Liver (tissue), 9 donors: Measurements from ENCODE around the gene PPP1R18. TPM values are rescaled to one million over a fixed set of nuclear protein-coding genes. Genes with fewer than 3 reads are reported as not detected.

ENCODE experiments used
- DNase-seq: peaks from one replicate; pipeline ENCODE4 v3.0.0-alpha.2; 2017; ENCODE audit warnings: low spot score
- H3K27ac ChIP-seq, 2 donors: one replicate each; pipeline ENCODE4 v1.7.0; 2013; ENCODE audit warnings: inconsistent platforms in 2 of 2, low read length in 2 of 2, control low read depth in 1 of 2, low read depth in 1 of 2, mild to moderate bottlenecking in 1 of 2
- H3K27me3 ChIP-seq, 4 donors: one replicate each; pipeline versions ENCODE4 v1.6.1 to v1.7.0; 2013; ENCODE audit warnings: low read length in 3 of 4, inconsistent platforms in 1 of 4, mild to moderate bottlenecking in 1 of 4, moderate library complexity in 1 of 4; ENCODE audit not compliant: control insufficient read depth in 4 of 4, insufficient read depth in 4 of 4
- H3K36me3 ChIP-seq, 4 donors: one replicate each; pipeline versions ENCODE4 v1.6.1 to v1.7.0; 2013; ENCODE audit warnings: low read length in 3 of 4, mild to moderate bottlenecking in 3 of 4, low read depth in 1 of 4, moderate library complexity in 1 of 4; ENCODE audit not compliant: control insufficient read depth in 4 of 4, insufficient read depth in 3 of 4
- H3K4me1 ChIP-seq, 4 donors: one replicate each; pipeline versions ENCODE4 v1.6.1 to v1.7.0; 2013; ENCODE audit warnings: low read length in 3 of 4, mild to moderate bottlenecking in 3 of 4, moderate library complexity in 1 of 4; ENCODE audit not compliant: control insufficient read depth in 4 of 4, insufficient read depth in 4 of 4
- H3K4me3 ChIP-seq, 3 donors: one replicate each; pipeline versions ENCODE4 v1.6.1 to v1.7.0; 2013; ENCODE audit warnings: low read length in 3 of 3, control low read depth in 1 of 3, low read depth in 1 of 3, mild to moderate bottlenecking in 1 of 3
- H3K9ac ChIP-seq, 2 donors: one replicate each; pipeline ENCODE4 v1.7.0; 2013; ENCODE audit warnings: low read length in 2 of 2, mild to moderate bottlenecking in 2 of 2, moderate library complexity in 2 of 2, control low read depth in 1 of 2, low read depth in 1 of 2
- H3K9me3 ChIP-seq, 4 donors: one replicate each; pipeline versions ENCODE4 v1.6.1 to v1.7.0; 2013; ENCODE audit warnings: low read length in 3 of 4; ENCODE audit not compliant: control insufficient read depth in 4 of 4
- EGR1 ChIP-seq, 2 donors: IDR thresholded peaks; 2 replicates each; pipeline ENCODE4 v1.6.1; 2016 to 2018; ENCODE audit warnings: antibody characterized with exemption in 2 of 2, low read depth in 2 of 2
- FOXA2 ChIP-seq: IDR thresholded peaks from 2 replicates; pipeline ENCODE4 v1.6.1; 2016; ENCODE audit warnings: antibody characterized with exemption
- GABPA ChIP-seq, 2 donors: IDR thresholded peaks in 1 of 2; conservative IDR thresholded peaks in 1 of 2; 2 replicates each; pipeline ENCODE4 v1.6.1; 2016; ENCODE audit warnings: antibody characterized with exemption in 2 of 2, mild to moderate bottlenecking in 1 of 2, moderate library complexity in 1 of 2
- HNF4A ChIP-seq, 2 donors: conservative IDR thresholded peaks; 2 replicates each; pipeline ENCODE4 v1.6.1; 2016; ENCODE audit warnings: antibody characterized with exemption in 2 of 2, mild to moderate bottlenecking in 2 of 2
- HNF4G ChIP-seq: IDR thresholded peaks from 2 replicates; pipeline ENCODE4 v1.6.1; 2016; ENCODE audit warnings: antibody characterized with exemption
- NR2F2 ChIP-seq: IDR thresholded peaks from 2 replicates; pipeline ENCODE4 v1.6.1; 2016; ENCODE audit warnings: antibody characterized with exemption
- RAD21 ChIP-seq, 2 donors: IDR thresholded peaks; 2 replicates each; pipeline ENCODE4 v1.6.1; 2016; ENCODE audit warnings: antibody characterized with exemption in 2 of 2, mild to moderate bottlenecking in 2 of 2
- RXRA ChIP-seq, 2 donors: IDR thresholded peaks; 2 replicates each; pipeline ENCODE4 v1.6.1; 2017 to 2018; ENCODE audit warnings: antibody characterized with exemption in 2 of 2, mild to moderate bottlenecking in 1 of 2
- SP1 ChIP-seq: IDR thresholded peaks from 2 replicates; pipeline ENCODE4 v1.6.1; 2018; ENCODE audit warnings: antibody characterized with exemption, mild to moderate bottlenecking
- TAF1 ChIP-seq: conservative IDR thresholded peaks from 2 replicates; pipeline ENCODE4 v1.6.1; 2016; ENCODE audit warnings: antibody characterized with exemption, mild to moderate bottlenecking
- YY1 ChIP-seq: IDR thresholded peaks from 2 replicates; pipeline ENCODE4 v1.6.1; 2016; ENCODE audit warnings: antibody characterized with exemption, mild to moderate bottlenecking
- WGBS: extraction: QIAGEN DNeasy Blood & Tissue Kit; methylation state at CpG from one replicate; pipeline ENCODE4 v1.1.7; 2013; 5-methylcytosine and 5-hydroxymethylcytosine counted together
- polyA plus RNA-seq, 2 donors: library from polyadenylated mRNA; stranded (reverse) in 1 of 2; unstranded in 1 of 2; fragments of 200-250 nt in 1 of 2; fragments of >200 nt in 1 of 2; fragmentation: Nextera tagmentation in 1 of 2; extraction: Ambion mirVana in 1 of 2; gene quantifications; one replicate each; pipeline versions ENCODE4 v1.2.1 to v1.2.3, GENCODE V29; 2013 to 2015
- total RNA-seq, 2 donors: library from RNA; depleted of rRNA; stranded (reverse); fragments of >200 nt; gene quantifications; one replicate each; pipeline ENCODE4 v1.2.3, GENCODE V29; 2014
- TF ChIP-seq, protein P1 (sequence below): fragments of 150-350 bp; IDR thresholded peaks from 2 replicates; pipeline ENCODE4 v1.5.1; 2017; ENCODE audit warnings: improper control_type of control experiment, low read depth, low read length; ENCODE audit not compliant: missing input control
- TF ChIP-seq, protein P2 (sequence below): IDR thresholded peaks from 2 replicates; pipeline ENCODE4 v1.6.1; 2016; ENCODE audit warnings: antibody characterized with exemption
- TF ChIP-seq, protein P3 (sequence below): IDR thresholded peaks from 2 replicates; pipeline ENCODE4 v1.6.1; 2016; ENCODE audit warnings: antibody characterized with exemption
- TF ChIP-seq, protein P4 (sequence below): IDR thresholded peaks from 2 replicates; pipeline ENCODE4 v1.6.1; 2016; ENCODE audit warnings: antibody characterized with exemption, mild to moderate bottlenecking
- TF ChIP-seq, protein P5 (sequence below): IDR thresholded peaks from 2 replicates; pipeline ENCODE4 v1.6.1; 2016; ENCODE audit warnings: antibody characterized with exemption
- donor health status: healthy.
- donor health status: healthy.
- donor health status: healthy.
- donor health status: healthy.
- donor health status: healthy.

PPP1R18 gene
- total and polyA plus RNA-seq, 4 donors, result 7.4 to 17.4 (median 11.5) TPM

DNA sequence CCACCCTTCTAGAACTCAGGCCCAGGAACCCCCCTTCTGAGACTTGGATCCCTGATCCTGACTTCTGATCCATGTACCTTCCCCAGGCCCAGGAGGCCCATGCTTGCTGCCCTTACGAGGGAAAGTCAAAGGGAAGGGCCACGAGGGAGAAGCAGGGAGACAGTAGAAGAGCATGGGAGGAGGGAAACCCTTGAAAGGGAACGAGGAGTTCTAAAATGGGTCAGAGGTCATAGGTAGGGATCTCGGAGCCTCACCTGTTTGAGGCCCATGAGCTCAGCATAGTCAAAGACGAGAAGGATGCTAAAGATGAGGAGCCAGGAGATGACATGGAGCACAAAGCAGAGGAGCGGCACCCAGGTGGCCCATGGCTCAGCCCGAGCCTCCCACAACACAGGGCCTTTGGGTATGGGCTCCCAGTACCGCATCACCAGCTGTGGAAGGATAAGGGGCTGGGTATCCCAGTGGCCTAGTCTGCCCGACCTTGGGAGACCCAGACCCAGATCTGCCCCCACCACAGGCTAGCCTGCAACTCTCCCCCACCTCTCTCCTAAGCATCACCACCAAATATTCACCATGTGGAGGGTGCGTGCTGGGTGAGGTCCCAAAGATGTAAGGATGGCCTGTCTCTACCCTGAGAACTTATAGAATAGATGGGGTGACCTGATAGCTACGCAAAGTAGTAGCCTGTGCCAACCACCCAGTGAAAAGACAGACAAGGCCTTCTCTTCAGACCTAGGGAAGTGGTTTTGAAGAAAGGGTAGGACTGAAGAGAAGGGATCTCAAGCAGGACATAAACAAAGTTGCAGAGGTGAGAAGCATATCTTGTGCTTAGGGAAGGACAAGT is 2.8 kb upstream of the PPP1R18 start (continued):
- TF ChIP-seq, protein P1, sequence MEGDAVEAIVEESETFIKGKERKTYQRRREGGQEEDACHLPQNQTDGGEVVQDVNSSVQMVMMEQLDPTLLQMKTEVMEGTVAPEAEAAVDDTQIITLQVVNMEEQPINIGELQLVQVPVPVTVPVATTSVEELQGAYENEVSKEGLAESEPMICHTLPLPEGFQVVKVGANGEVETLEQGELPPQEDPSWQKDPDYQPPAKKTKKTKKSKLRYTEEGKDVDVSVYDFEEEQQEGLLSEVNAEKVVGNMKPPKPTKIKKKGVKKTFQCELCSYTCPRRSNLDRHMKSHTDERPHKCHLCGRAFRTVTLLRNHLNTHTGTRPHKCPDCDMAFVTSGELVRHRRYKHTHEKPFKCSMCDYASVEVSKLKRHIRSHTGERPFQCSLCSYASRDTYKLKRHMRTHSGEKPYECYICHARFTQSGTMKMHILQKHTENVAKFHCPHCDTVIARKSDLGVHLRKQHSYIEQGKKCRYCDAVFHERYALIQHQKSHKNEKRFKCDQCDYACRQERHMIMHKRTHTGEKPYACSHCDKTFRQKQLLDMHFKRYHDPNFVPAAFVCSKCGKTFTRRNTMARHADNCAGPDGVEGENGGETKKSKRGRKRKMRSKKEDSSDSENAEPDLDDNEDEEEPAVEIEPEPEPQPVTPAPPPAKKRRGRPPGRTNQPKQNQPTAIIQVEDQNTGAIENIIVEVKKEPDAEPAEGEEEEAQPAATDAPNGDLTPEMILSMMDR, result no peak
- TF ChIP-seq HNF4A (conservative IDR thresholded peaks at IDR 0.05) (no peak), NR2F2 (no peak), RAD21 (IDR thresholded peaks at IDR 0.05) (no peak), SP1 (no peak)

DNA sequence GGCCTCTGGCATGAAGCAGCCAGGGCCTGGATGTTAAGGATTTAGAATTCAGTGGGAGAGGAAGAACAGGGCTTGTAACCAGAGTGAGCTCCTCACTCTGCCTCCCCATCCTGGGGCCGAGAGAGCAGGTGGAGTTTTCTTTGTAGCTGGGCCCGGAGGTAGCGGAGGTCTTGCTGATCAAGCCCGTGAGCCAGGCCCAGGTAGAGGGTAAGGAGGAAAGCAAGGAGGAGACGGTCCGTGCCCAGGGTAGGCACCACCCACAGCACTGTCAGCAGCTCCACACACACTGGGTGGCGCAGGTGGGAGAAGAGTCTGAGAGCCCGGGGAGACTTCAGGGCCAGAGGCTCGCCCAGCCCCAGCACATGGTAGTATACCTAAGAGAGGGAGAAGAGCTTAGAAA is 2.1 kb upstream of the PPP1R18 start:
- Histone ChIP-seq H3K27ac (peak overlapping the region; percentile 97 to 99), H3K27me3 (no peaks in the 10 kb centered on the region), H3K4me1 (peaks cover 20 to 63% (median 48%) of the 10 kb centered on the region in 4 donors), H3K36me3 (no peaks in the 10 kb centered on the region), H3K4me3 (no peak overlapping the region), H3K9me3 (no peaks in the 10 kb centered on the region), H3K9ac (no peak overlapping the region)
- no peak for DNase-seq
- TF ChIP-seq, protein P2, sequence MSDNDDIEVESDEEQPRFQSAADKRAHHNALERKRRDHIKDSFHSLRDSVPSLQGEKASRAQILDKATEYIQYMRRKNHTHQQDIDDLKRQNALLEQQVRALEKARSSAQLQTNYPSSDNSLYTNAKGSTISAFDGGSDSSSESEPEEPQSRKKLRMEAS, result no peak
- TF ChIP-seq RXRA (IDR thresholded peaks at IDR 0.05) (no peak), RAD21 (IDR thresholded peaks at IDR 0.05) (no peak), TAF1 (no peak), YY1 (no peak), FOXA2 (no peak), HNF4A (conservative IDR thresholded peaks at IDR 0.05) (no peak), EGR1 (IDR thresholded peaks at IDR 0.05; ENCODE audit: low read depth in 2 of 2) (no peak), GABPA (IDR thresholded peaks at IDR 0.05 in 1 of 2, conservative IDR thresholded peaks at IDR 0.05 in 1 of 2) (no peak), SP1 (no peak), HNF4G (no peak)
- TF ChIP-seq, protein P1, result no peak
- TF ChIP-seq, protein P3, sequence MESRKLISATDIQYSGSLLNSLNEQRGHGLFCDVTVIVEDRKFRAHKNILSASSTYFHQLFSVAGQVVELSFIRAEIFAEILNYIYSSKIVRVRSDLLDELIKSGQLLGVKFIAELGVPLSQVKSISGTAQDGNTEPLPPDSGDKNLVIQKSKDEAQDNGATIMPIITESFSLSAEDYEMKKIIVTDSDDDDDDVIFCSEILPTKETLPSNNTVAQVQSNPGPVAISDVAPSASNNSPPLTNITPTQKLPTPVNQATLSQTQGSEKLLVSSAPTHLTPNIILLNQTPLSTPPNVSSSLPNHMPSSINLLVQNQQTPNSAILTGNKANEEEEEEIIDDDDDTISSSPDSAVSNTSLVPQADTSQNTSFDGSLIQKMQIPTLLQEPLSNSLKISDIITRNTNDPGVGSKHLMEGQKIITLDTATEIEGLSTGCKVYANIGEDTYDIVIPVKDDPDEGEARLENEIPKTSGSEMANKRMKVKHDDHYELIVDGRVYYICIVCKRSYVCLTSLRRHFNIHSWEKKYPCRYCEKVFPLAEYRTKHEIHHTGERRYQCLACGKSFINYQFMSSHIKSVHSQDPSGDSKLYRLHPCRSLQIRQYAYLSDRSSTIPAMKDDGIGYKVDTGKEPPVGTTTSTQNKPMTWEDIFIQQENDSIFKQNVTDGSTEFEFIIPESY, result no peak
- TF ChIP-seq, protein P4, sequence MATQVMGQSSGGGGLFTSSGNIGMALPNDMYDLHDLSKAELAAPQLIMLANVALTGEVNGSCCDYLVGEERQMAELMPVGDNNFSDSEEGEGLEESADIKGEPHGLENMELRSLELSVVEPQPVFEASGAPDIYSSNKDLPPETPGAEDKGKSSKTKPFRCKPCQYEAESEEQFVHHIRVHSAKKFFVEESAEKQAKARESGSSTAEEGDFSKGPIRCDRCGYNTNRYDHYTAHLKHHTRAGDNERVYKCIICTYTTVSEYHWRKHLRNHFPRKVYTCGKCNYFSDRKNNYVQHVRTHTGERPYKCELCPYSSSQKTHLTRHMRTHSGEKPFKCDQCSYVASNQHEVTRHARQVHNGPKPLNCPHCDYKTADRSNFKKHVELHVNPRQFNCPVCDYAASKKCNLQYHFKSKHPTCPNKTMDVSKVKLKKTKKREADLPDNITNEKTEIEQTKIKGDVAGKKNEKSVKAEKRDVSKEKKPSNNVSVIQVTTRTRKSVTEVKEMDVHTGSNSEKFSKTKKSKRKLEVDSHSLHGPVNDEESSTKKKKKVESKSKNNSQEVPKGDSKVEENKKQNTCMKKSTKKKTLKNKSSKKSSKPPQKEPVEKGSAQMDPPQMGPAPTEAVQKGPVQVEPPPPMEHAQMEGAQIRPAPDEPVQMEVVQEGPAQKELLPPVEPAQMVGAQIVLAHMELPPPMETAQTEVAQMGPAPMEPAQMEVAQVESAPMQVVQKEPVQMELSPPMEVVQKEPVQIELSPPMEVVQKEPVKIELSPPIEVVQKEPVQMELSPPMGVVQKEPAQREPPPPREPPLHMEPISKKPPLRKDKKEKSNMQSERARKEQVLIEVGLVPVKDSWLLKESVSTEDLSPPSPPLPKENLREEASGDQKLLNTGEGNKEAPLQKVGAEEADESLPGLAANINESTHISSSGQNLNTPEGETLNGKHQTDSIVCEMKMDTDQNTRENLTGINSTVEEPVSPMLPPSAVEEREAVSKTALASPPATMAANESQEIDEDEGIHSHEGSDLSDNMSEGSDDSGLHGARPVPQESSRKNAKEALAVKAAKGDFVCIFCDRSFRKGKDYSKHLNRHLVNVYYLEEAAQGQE, result no peak
- TF ChIP-seq, protein P5, sequence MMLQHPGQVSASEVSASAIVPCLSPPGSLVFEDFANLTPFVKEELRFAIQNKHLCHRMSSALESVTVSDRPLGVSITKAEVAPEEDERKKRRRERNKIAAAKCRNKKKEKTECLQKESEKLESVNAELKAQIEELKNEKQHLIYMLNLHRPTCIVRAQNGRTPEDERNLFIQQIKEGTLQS, result no peak
- WGBS, result 96% methylated on average over 9 of the region's 9 CpGs
